ENCODE measurements around the gene UBE2J1.

- no peak for TF ChIP-seq CTCF (IDR thresholded peaks at IDR 0.05; ENCODE audit: insufficient read depth, low read length, poor library complexity, severe bottlenecking)
- no peak for TF ChIP-seq EZH2phosphoT487 (conservative IDR thresholded peaks at IDR 0.05; ENCODE audit: low read length)
Observed at GRCh38 chr6:89314692-89315091, 37.8 kb downstream of the UBE2J1 start.

Measured in SU-DHL-6 (cell line).